GM13977 (cell line): Measurements from ENCODE around the gene RECQL5.

Experiments
- DNase-seq: peaks from one replicate; pipeline ENCODE4 v3.0.0; 2012; ENCODE audit warnings: low spot score
- in situ Hi-C: fragments of 300-500 bp; cut with MboI; formaldehyde crosslinking; loops from one replicate; pipeline ENCODE4 v1.12.0; 2022; ENCODE audit warnings: low sequenced_read_pairs, low pct_unique_long_range_greater_than_20kb, mixed read lengths, inconsistent platforms; ENCODE audit not compliant: unreplicated experiment
- TF ChIP-seq, protein P1 (sequence below): IDR thresholded peaks from 2 replicates; pipeline ENCODE4 v1.5.1; 2012; ENCODE audit warnings: mild to moderate bottlenecking, control low read depth; ENCODE audit not compliant: insufficient read depth; ENCODE audit errors: extremely low read depth, missing control alignments

The RECQL5 gene

DNA sequence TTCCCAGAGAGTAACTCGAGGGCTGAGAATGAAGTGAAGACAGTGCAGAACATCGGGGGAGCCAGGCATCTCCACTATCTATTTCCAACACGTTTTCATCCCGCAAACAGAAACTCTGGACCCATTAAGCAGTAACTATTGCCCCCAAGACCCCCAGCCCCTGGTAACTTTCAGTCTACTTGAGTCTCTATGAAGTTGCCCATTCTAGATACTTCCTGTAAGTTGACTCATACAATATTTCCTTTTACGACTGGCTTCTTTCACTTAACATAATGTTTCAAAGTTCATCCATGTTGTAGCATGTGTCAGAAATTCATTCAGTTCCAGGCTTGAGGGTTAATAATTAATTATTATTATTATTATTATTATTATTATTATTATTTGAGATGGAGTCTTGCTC, 59.9 kb downstream of the RECQL5 start:
- in situ Hi-C loops, result no loop called here
- TF ChIP-seq, protein P1, sequence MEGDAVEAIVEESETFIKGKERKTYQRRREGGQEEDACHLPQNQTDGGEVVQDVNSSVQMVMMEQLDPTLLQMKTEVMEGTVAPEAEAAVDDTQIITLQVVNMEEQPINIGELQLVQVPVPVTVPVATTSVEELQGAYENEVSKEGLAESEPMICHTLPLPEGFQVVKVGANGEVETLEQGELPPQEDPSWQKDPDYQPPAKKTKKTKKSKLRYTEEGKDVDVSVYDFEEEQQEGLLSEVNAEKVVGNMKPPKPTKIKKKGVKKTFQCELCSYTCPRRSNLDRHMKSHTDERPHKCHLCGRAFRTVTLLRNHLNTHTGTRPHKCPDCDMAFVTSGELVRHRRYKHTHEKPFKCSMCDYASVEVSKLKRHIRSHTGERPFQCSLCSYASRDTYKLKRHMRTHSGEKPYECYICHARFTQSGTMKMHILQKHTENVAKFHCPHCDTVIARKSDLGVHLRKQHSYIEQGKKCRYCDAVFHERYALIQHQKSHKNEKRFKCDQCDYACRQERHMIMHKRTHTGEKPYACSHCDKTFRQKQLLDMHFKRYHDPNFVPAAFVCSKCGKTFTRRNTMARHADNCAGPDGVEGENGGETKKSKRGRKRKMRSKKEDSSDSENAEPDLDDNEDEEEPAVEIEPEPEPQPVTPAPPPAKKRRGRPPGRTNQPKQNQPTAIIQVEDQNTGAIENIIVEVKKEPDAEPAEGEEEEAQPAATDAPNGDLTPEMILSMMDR, result no peak
- DNase-seq, result no peak

GRCh38 chr17:75605790-75606189, 61.2 kb downstream of the RECQL5 start:
- in situ Hi-C loops, result no loop called here
- TF ChIP-seq, protein P1, result no peak
- DNase-seq, result no peak

GRCh38 chr17:75604034-75604695, 62.8 kb downstream of the RECQL5 start:
- DNase-seq, result no peak
- TF ChIP-seq, protein P1, result no peak
- in situ Hi-C loops, result no loop called here

GRCh38 chr17:75603123-75603522, 63.8 kb downstream of the RECQL5 start:
- DNase-seq, result no peak
- in situ Hi-C loops, result no loop called here
- TF ChIP-seq, protein P1, result no peak

DNA sequence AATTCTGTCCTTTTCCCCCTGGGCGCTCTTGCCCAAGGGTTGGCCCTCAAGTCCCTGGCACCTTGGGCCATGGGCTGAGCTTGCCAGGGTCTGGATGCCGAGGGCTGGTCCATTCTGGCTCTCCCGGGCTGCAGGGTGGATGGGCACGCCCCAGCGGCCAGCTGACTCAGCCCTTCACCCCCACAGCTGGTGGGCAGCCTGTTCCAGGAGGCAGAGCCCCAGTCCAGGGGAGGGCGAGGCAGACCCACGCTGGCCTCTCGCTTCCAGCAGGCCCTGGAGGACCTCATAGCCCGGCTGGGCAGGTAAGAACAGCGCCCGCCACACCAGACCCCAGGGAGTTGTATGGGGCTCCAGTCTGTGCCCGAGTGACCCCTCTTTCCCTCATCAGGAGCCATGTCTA, 64.3 kb downstream of the RECQL5 start:
- TF ChIP-seq, protein P1, result no peak
- no peak for DNase-seq
- in situ Hi-C loops, result no loop called here

- TF ChIP-seq, protein P1, result peak; percentile 79
- peak; percentile 82 for DNase-seq
- in situ Hi-C loops, result no loop called here
These were observed 65.6 kb downstream of the RECQL5 start for GRCh38 chr17:75601057-75601987.
